IPS-18a (cell line): ENCODE data around the gene PLEKHB1.

ENCODE experiments used
- H3K27ac ChIP-seq: one replicate; pipeline ENCODE4 v1.5.1; 2013; ENCODE audit warnings: low read length
- H3K27me3 ChIP-seq: one replicate; pipeline ENCODE4 v1.6.1; 2013; ENCODE audit warnings: mild to moderate bottlenecking, low read length; ENCODE audit not compliant: control insufficient read depth, insufficient read depth
- H3K36me3 ChIP-seq: one replicate; pipeline ENCODE4 v1.6.1; 2013; ENCODE audit warnings: low read depth, low read length; ENCODE audit not compliant: control insufficient read depth
- H3K4me1 ChIP-seq: one replicate; pipeline ENCODE4 v1.6.1; 2013; ENCODE audit warnings: low read depth, low read length; ENCODE audit not compliant: control insufficient read depth
- H3K4me3 ChIP-seq: one replicate; pipeline ENCODE4 v1.5.1; 2013; ENCODE audit warnings: low read length
- H3K9ac ChIP-seq: one replicate; pipeline ENCODE4 v1.6.1; 2013; ENCODE audit warnings: mild to moderate bottlenecking, low read length, moderate library complexity
- H3K9me3 ChIP-seq: one replicate; pipeline ENCODE4 v1.6.1; 2013; ENCODE audit warnings: low read depth, low read length; ENCODE audit not compliant: control insufficient read depth

The PLEKHB1 gene

DNA sequence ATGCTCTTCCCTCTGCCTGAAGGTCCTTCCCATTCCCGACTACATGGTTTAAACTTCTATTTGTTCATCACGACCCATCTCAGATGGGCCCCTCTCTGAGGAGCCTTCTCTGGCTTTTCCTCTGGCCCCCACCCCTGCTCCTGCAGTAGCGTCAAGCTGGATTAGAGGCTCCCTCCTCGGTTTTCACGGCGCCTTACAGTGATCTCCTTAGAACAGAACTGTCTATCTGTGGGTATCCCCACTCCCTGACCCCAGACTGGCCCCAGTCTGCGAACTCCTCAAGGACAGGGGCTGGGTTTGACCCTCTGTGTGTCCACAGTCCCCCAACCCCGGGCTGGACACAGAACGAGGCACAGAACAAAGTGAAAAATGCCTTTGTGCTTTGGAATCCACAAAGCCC, 2.8 kb downstream of the PLEKHB1 start:
- no peak overlapping the region for H3K27ac ChIP-seq
- H3K9ac ChIP-seq: no peak overlapping the region
- peaks cover 6% of the 10 kb centered on the region for H3K27me3 ChIP-seq
- H3K36me3 ChIP-seq: no peaks in the 10 kb centered on the region
- peaks cover 31% of the 10 kb centered on the region for H3K4me1 ChIP-seq
- H3K4me3 ChIP-seq: no peak overlapping the region
- H3K9me3 ChIP-seq: no peaks in the 10 kb centered on the region

DNA sequence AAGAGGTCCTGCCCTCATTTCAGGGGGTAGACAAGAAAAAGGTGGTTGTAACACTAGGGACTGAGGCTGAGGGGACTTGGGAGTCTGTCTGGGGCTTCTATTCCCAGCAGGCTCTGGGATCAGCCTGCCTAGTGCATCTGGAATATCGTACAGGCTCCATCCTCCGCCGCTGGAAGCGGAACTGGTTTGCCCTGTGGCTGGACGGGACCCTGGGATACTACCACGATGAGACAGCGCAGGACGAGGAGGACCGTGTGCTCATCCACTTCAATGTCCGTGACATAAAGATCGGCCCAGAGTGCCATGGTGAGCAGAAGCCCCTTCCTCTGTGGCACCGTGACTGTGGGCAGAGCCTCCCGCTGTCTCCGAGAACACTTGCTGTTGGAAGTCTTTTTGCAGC, 4.0 kb downstream of the PLEKHB1 start:
- no peak overlapping the region for H3K27ac ChIP-seq

DNA sequence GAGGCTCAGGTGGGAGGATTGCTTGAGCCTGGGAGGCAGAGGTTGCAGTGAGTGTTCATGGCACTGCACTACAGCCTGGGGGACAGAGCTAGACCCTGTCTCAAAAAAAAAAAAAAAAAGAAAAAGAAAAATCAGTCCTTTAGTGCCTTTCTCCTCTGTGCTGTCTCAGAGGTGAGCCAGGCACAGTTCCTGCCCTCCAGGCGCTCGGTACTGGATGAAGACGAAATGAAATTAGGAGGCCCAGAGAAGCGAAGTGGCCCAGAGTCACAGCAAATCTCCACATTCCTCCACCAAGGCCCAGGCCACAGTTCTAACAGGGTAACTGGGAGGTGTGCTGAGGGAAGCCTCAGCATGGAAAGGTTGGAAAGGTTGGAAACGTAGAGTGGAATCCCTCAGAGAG, 4.9 kb downstream of the PLEKHB1 start:
- Histone ChIP-seq H3K9ac (no peak overlapping the region), H3K27ac (no peak overlapping the region), H3K27me3 (no peaks in the 10 kb centered on the region), H3K4me3 (no peak overlapping the region), H3K9me3 (no peaks in the 10 kb centered on the region), H3K4me1 (peaks cover 30% of the 10 kb centered on the region), H3K36me3 (no peaks in the 10 kb centered on the region)

More for the DNA sequence above, 4.0 kb downstream of the PLEKHB1 start:
- H3K4me1 ChIP-seq: peaks cover 31% of the 10 kb centered on the region
- no peaks in the 10 kb centered on the region for H3K9me3 ChIP-seq
- no peak overlapping the region for H3K4me3 ChIP-seq
- no peak overlapping the region for H3K9ac ChIP-seq
- H3K36me3 ChIP-seq: no peaks in the 10 kb centered on the region
- peaks cover under 1% of the 10 kb centered on the region for H3K27me3 ChIP-seq

DNA sequence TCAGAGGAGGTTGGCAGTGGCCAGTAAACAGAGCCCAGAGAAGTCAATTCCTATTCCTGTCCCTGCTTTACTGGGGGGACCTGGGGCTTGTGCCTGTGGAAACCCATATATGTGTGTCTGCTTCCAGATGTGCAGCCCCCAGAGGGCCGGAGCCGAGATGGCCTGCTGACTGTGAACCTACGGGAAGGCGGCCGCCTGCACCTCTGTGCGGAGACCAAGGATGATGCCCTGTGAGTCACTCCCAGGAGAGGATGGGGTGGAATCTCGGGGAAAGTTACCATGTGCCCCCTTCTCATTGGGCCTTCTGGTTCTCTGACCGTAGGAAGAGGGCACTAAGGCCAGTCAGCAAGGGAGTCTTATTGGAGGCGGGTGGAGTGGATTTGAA, 5.3 kb downstream of the PLEKHB1 start:
- Histone ChIP-seq H3K27ac (no peak overlapping the region), H3K4me1 (peaks cover 26% of the 10 kb centered on the region), H3K27me3 (no peaks in the 10 kb centered on the region), H3K36me3 (no peaks in the 10 kb centered on the region), H3K9ac (no peak overlapping the region), H3K4me3 (no peak overlapping the region), H3K9me3 (no peaks in the 10 kb centered on the region)

DNA sequence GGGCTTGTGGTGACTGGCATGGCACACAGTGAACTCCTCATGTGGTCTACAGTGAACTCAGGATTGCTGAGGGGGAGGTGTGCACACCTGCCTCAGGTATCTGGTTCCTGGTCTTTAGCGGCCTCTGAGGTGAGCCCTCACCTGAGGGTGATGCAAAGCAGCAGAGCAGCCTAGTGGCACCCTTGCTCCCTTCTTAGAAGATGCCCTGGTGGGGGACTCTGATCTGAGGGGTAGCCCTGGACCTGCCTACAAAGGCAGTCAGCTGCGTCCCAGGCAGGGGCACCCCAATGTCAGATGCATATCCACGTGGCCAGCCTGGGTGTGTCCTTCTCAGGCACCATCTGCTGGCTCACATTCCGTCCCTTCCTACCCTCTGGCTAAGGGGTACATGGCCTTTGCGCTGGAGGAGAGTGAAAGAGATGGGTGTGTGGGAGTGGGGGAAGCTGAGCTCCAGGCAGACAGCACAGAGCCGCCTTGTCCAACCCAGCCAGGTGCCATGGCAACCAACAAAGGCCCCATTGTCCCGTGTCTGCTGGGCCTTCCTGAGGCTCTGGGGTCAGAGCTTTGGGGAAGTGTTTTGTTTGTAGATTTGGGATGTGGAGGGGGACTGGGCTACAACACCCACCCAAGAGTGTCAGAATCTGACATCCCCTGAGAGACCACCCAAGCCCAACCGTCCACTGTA, 5.8 kb downstream of the PLEKHB1 start:
- H3K27me3 ChIP-seq: no peaks in the 10 kb centered on the region

DNA sequence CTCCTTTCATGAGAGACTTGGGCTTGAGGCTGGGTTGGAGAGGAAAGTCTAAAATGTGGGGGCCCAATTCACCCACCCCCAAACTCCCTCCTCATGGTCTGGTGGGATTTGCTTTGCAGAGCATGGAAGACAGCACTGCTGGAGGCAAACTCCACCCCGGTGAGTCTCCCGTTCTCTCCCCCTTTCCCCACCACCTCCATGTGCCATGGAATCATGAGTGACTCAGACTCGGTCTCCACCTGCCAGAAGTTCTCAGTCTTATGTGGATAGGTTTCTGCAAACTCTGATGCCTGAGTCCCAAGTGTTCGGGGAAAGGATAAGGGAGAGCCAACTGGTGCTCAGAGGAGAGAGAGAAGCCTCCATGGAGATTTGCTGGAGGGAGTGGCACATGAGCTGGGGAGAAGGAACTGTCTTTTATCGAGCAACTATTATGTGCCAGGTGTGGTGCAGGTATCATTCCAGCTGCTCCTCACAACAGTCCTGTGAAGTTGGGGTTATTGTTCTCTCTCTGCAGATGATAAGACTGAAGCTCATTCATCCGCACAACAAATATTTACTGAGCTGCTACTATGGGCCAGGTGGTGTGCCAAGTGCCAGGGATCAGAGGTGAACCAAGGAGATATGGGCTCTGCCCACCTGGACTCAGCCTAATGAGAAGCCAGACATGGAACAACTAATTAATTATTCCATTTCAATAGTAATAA, 6.6 kb downstream of the PLEKHB1 start:
- H3K9ac ChIP-seq: no peak overlapping the region
- no peak overlapping the region for H3K4me3 ChIP-seq
- no peak overlapping the region for H3K27ac ChIP-seq
- H3K9me3 ChIP-seq: no peaks in the 10 kb centered on the region
- H3K4me1 ChIP-seq: peaks cover 16% of the 10 kb centered on the region
- H3K27me3 ChIP-seq: no peaks in the 10 kb centered on the region
- no peaks in the 10 kb centered on the region for H3K36me3 ChIP-seq

More for the DNA sequence above, 5.8 kb downstream of the PLEKHB1 start:
- Histone ChIP-seq H3K36me3 (no peaks in the 10 kb centered on the region), H3K9ac (no peak overlapping the region), H3K27ac (no peak overlapping the region), H3K9me3 (no peaks in the 10 kb centered on the region), H3K4me3 (no peak overlapping the region), H3K4me1 (peaks cover 21% of the 10 kb centered on the region)

DNA sequence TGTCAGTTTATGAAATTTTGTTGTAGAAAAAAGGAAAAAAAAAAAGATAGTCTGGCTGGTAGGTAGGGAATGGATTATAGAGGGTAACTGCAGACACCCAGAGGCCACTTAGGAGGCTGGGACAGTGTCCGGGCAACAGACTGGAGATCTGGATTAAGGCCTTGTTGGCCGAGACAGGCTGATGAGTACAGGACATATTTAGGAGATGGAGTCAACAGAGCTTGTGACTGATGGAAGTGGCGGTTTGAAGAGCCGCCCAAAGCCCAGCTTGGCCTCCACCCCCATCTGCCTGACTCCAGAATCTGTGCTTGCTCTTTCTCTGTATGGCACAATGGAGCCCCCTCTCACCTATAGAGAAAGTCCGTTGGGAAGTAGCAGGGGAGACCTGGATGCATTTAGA, 7.6 kb downstream of the PLEKHB1 start:
- no peaks in the 10 kb centered on the region for H3K9me3 ChIP-seq
- H3K9ac ChIP-seq: no peak overlapping the region
- H3K4me3 ChIP-seq: no peak overlapping the region
- H3K36me3 ChIP-seq: no peaks in the 10 kb centered on the region
- no peaks in the 10 kb centered on the region for H3K27me3 ChIP-seq
- no peak overlapping the region for H3K27ac ChIP-seq
- peaks cover 12% of the 10 kb centered on the region for H3K4me1 ChIP-seq

DNA sequence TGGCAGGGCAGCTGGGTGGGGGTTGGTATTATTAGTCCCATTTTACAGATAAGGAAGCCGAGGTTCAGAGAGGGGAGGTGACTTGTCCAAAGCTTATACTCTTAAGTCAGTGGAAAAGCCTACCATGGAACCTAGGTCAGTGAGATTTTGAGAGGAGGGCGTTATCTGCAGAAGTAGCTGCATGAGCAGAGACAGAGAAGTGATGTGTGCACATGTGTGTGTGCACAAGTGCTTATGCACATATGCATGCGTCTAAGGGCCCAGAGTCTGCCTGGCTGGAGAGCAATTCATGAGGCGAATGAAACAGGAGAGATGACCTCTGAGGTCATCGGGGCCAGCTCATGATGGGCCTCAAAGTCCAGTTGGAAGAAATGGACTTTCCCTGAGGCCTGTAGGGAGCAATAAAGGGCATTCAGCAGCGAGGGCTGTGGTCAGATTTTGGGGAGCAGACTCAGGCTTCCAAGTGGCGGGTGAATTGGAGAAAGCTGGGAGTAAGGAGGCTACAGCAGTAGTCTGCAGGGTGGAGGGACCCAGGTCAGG, 8.2 kb downstream of the PLEKHB1 start:
- Histone ChIP-seq H3K4me3 (no peak overlapping the region), H3K4me1 (peaks cover 12% of the 10 kb centered on the region), H3K36me3 (no peaks in the 10 kb centered on the region), H3K27ac (no peak overlapping the region), H3K9me3 (no peaks in the 10 kb centered on the region), H3K27me3 (peaks cover under 1% of the 10 kb centered on the region), H3K9ac (no peak overlapping the region)

DNA sequence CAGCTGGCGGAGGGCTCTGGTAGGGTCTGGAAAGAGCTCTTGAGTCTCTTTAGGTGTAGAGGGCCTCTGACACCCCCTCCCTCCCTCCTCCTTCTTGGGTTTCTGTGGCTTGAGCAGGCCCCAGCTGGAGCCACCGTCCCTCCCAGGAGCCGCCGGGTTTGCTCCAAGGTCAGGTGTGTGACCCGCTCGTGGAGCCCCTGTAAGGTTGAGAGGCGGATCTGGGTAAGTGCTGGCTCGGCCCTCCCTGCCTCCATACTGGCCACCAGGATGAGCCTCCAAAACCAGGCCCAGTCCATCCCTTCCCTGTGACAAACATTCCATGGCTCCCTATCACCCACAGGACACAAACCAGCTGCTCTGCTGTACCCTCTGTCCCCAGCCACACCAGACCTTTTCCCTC, 9.3 kb downstream of the PLEKHB1 start:
- Histone ChIP-seq H3K9me3 (no peaks in the 10 kb centered on the region), H3K4me1 (peaks cover 12% of the 10 kb centered on the region), H3K27me3 (peaks cover 12% of the 10 kb centered on the region), H3K9ac (no peak overlapping the region), H3K4me3 (no peak overlapping the region), H3K27ac (no peak overlapping the region), H3K36me3 (no peaks in the 10 kb centered on the region)

DNA sequence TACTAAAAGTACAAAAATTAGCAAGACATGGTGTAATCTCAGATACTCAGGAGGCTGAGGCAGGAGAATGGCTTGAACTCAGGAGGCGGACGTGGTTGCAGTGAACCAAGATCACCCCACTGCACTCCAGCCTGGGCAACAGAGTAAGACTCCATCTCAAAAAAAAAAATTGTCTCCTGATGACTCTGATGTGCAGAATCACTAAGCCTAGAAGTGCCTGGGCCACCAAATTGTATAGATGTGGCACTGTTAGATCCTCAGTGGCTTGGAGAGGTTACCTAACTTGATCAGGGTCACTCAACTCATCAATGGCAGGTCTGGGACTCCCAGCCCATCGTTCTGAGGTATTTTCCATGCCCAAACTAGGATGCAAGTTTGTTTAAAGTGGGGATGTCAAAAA, 10.6 kb downstream of the PLEKHB1 start:
- no peaks in the 10 kb centered on the region for H3K36me3 ChIP-seq
- H3K27ac ChIP-seq: no peak overlapping the region
- H3K4me1 ChIP-seq: peaks cover 11% of the 10 kb centered on the region
- H3K27me3 ChIP-seq: peaks cover 18% of the 10 kb centered on the region
- no peaks in the 10 kb centered on the region for H3K9me3 ChIP-seq
- H3K4me3 ChIP-seq: no peak overlapping the region
- H3K9ac ChIP-seq: no peak overlapping the region

DNA sequence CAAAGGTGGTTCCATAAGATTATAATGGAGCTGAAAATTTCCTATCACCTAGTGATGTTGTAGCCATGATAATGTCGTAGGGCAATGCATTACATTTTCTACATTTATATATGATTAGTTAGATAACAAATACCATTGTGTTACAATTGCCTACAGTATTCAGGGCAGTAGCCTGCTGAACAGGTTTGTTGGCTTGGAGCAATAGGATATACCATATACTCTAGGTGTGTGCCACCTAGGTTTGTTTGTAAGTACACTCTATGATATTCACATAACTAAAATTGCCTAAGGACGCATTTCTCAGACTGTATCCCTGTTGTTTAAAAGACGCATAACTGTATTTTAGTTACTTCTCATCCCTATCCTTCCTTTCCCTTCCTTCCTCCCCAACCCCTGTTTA, 13.6 kb downstream of the PLEKHB1 start:
- H3K4me1 ChIP-seq: peaks cover 6% of the 10 kb centered on the region
- peaks cover 25% of the 10 kb centered on the region for H3K27me3 ChIP-seq
- H3K9ac ChIP-seq: no peak overlapping the region
- no peaks in the 10 kb centered on the region for H3K9me3 ChIP-seq
- H3K4me3 ChIP-seq: no peak overlapping the region
- H3K36me3 ChIP-seq: no peaks in the 10 kb centered on the region
- no peak overlapping the region for H3K27ac ChIP-seq
